ENCODE measurements around the gene C17orf107. TPM values are rescaled to one million over a fixed set of nuclear protein-coding genes. Genes with fewer than 3 reads are reported as not detected.

C17orf107 gene
- total and polyA plus RNA-seq, 9 of the 15 experiments (the other 6 are each of a cell fraction or from before 2014, with no cell fraction given), result 0.05 to 0.29 (median 0.07) TPM; not detected in 4

DNA sequence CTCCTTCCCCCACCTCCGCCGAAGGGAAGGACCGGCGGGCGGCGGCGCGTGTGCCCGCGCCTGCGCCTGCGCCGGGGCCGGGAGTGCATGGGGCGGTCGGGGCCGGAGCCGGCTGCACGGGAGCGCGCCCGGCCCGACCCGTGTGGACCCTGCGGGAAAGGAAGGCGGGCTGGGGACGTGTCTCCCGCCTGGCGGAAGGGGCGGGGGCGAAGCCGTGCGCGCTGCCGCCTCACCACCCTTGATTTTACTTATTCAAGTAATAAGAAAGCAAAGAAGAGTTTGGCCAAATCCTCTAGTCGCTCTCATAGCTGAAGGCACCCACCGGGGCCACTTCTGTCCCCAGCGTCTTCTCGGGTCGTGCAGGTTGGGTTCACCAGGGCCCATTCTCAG, 49.6 kb downstream of the C17orf107 start (continued):
- TF ChIP-seq REST (IDR thresholded peaks at IDR 0.05; ENCODE audit: borderline replicate concordance) (peak; percentile 72), REST (CRISPR knock-in tag; IDR thresholded peaks at IDR 0.05; ENCODE audit: low read depth) (no peak), ZBTB7A (IDR thresholded peaks at IDR 0.05; ENCODE audit: borderline replicate concordance, control insufficient read depth, low read depth, low read length) (peak; percentile 67; the same call in 1 of the 2 replicates), WHSC1 (IDR thresholded peaks at IDR 0.05; ENCODE audit: low read length) (no peak), ETV1 (tag; conservative IDR thresholded peaks at IDR 0.05; ENCODE audit: low read depth) (no peak), TFAP4 (CRISPR knock-in tag; IDR thresholded peaks at IDR 0.05; ENCODE audit: borderline replicate concordance) (no peak), POLR3A (IDR thresholded peaks at IDR 0.05; ENCODE audit: borderline replicate concordance, extremely low read depth, insufficient read depth, insufficient read length) (no peak), EP400 (IDR thresholded peaks at IDR 0.05) (0 out of 2 replicates have a peak, but pooled peaks have one; percentile 2), ZBTB11 (CRISPR knock-in tag; IDR thresholded peaks at IDR 0.05) (no peak)
- TF ChIP-seq, protein P1, sequence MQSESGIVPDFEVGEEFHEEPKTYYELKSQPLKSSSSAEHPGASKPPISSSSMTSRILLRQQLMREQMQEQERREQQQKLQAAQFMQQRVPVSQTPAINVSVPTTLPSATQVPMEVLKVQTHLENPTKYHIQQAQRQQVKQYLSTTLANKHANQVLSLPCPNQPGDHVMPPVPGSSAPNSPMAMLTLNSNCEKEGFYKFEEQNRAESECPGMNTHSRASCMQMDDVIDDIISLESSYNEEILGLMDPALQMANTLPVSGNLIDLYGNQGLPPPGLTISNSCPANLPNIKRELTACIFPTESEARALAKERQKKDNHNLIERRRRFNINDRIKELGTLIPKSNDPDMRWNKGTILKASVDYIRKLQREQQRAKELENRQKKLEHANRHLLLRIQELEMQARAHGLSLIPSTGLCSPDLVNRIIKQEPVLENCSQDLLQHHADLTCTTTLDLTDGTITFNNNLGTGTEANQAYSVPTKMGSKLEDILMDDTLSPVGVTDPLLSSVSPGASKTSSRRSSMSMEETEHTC (IDR thresholded peaks at IDR 0.05), result no peak
